ENCODE measurements around the gene ZNF775.
A peak's percentile ranks its signal among the peaks of the same experiment; 100 is the strongest.

ZNF775 gene

DNA sequence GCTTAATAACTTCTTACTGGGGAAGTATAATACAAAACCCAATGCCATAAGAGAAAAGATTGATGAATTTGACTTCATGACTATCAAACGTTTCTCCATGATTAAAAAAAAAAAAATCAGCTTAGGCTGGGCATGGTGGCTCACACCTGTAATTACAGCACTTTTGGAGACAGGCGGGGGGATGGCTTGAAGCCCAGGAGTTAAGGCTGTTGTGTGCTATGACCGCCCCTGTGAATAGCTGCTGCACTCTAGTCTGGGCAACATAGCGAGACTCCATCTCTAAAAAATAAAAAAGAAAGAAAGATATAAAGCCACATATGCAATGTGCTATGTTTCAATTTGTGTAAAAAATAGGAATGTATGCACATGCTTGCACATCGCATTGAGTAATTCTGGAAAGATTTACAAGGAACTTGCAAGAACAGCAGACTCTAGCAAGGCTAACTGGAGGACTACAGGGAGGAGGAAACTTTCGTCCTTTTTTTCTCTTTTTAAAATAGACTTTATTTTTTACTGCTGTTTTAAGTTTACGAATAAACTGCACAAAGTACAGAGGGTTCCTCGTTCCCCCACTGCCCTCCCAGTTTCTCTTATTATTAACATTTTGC is 27.4 kb upstream of the ZNF775 start:
- no peak for DNase-seq

DNA sequence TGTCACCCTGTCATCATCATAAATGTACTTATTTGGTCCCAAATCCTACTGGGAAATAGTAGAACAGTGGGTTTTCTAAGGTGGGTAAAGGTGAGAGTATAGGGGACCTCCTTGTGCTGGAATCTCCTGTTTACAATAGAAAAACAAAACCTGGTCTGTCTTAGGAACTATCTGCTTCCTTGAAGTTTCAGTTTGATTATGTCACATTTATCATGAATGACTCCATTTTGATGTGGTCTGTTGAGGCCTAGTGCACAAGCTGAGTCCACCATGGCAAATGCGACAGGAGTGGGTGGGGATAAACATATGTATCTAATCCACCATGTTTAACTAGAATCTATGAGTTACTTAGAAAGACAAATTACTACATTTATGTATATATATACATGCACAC is 23.5 kb upstream of the ZNF775 start:
- DNase-seq, result no peak

DNA sequence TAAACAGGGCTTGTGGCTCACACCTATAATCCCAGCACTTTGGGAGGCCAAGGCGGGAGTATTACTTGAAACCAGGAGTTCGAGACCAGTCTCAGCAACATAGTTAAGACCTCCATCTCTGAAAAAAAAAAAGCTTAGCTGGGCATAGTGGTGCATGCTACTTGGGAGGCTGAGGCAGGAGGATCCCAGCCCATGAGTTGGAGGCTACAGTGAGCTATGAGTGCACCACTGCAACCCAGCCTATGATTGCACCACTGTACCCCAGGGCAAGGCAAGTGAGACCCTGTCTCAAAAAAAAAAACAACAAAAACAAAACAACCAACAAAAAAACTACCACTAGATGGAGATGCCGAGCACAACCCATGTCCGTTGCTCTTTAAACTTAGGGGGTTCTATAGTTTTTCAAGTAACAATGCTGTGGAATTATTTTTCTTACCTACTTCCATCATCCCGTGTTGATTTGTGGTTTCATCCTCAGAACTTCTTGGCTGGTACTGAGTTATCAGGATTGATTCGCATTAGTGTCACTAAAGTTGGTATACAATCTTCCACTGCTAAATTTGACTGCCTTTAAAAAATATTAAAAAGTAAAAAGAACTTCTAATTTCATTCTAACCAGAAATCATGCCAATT is 22.7 kb upstream of the ZNF775 start:
- DNase-seq, result peak; percentile 2

DNA sequence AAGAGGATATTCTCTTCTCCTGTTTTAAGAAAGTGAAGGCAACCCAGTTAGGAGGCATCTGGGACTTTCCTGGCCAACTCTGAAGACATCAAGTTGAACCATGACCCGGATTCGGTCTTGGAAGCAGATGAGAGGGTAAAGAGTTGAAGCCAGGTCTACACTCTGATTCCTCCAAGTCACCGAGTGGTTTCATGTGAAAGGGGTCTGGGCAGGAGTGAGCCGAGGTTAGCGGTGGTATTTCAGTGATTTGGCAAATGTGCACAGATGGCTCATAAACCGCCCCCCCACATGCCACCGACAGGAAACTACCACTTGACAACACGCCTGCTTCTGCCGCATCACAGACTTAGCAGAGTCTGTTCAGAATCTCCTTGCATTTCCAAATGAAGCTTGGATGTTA is 21.9 kb upstream of the ZNF775 start:
- peak; percentile 93 for DNase-seq

DNA sequence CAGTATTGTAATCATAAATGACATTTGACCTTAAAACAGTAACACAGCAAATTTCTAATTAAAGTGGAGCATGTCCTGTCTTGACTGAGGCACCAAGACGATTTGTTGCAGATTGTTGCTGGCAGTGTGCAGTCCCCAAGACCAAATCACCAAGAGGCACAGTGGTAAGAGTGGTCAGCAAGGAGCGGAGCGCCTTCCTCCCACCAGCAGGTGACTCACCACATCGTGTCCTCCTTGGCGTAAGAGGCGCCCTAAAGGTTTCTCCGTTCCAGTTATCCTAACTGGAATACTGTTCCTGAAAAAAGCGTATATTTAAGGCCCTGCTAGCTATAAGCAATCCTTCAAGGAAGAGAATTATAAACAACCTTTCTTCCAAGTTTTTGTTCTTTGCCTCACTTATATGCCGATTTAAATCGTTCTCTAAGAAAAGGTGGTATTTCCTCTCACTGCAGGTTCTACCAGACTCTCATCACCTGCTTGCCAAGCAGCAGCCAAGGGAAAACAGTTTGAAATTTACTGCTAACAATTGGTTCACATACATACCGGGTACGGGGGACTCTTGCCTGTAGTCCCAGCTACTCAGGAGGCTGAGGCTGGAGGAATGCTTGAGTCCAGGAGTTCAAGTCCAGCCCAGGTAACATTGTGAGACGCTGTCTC is 21.2 kb upstream of the ZNF775 start:
- no peak for DNase-seq

DNA sequence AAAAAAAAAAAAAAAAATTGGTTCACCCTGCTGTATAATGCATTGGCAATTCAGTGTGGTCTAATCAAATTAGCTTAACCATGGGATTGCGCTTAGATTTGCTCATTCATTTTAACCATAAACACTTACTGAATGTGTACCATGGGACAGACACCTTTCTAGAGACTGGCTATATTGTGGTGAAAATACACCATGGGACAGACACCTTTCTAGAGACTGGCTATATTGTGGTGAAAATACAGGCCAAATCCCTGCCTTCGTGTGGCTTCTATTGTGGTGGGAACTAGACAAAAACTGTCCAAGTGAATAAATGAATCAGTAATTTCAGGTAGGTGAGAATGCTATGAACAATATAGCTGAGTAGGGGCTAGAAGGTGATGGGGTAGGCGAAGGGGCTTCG is 20.7 kb upstream of the ZNF775 start:
- no peak for DNase-seq

DNA sequence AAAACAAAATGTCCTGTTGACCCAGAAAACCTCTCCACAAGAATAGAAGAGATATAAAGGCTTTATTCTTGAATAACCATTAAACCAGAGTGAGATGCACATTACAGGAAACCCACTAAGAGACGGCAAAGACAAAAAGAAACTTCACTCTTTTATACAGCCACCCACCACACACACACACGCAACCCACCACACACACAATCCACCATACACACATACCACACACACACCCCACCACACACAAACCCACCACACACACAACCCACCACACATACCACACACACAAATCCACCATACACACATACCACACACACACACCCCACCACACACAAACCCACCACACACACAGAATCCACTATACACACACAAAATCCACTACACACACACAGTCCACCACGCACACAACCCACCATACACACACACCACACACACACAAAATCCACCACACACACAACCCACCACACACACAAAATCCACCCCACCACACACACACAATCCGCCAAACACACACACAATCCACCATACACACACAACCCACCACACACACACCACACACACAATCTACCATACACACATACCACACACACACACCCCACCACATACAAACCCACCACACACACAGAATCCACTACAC is 20.0 kb upstream of the ZNF775 start:
- DNase-seq, result no peak

DNA sequence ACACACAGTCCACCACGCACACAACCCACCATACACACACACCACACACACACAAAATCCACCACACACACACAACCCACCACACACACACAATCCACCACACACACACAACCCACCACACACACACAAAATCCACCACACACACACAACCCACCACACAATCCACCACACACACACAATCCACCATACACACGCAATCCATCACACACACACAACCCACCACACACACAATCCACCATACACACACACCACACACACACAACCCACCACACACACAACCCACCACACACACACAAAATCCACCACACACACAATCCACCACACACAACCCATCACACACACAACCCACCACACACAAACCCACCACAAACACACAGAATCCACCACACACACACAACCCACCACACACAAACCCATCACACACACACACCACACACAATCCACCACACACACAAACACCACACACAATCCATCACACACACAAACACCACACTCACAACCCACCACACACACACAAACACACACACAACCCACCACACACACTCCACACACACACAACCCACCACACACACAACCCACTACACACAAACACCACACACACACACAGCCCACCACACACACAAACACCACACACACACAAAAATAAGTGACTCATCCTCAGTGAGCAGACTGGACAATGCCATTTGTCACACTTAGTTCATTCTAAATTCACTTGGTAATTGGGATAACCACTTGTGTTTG is 19.3 kb upstream of the ZNF775 start:
- no peak for DNase-seq

DNA sequence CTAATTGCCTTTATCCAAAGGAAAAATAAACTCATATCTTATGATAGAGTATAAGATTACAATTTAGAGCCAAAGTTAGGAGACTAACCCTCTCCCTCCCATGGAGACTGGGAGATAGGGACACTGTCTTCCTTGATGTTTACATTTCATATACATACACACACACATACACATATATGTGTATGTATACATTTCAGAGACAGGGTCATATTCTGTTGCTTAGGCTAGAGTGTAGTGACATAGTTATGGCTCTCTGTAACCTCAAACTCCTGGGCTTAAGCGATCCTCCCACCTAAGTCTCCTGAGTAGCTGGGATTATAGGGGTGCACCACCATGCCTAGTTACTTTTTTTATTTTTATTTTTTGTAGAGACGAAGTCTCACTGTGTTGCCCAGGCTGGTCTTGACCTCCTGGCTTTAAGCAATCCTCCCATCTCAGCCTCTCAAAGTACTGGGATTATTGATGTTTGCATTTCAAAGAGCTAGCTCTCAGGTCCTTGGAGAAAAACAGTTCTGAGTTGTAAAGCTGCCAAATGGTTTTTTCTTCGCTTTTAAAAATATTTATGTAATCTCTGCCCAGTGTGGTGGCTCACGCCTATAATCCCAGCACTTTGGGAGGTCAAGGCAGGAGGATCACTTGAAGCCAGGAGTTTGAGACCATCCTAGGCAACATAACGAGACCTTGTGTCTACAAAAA is 18.6 kb upstream of the ZNF775 start:
- DNase-seq, result no peak

DNA sequence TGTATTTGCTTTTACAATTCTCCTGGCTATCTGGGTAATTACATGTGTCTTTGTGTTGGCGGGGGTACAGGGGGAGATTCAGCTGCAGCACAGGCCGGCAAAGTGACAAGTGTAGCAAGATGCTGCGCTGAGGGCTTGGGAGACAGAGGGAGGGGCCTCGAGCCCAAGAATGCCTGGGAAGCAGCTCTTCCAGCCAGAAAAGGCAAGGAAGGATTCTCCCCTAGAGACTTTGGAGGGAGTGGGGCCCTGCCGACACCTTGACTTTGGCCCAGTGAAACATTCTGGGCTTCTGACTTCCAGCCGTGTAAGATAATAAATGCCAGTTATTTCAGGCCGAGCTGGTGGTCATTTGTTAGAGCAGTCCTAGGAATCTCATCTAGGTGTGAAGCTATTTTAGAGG is 17.7 kb upstream of the ZNF775 start:
- no peak for DNase-seq

DNA sequence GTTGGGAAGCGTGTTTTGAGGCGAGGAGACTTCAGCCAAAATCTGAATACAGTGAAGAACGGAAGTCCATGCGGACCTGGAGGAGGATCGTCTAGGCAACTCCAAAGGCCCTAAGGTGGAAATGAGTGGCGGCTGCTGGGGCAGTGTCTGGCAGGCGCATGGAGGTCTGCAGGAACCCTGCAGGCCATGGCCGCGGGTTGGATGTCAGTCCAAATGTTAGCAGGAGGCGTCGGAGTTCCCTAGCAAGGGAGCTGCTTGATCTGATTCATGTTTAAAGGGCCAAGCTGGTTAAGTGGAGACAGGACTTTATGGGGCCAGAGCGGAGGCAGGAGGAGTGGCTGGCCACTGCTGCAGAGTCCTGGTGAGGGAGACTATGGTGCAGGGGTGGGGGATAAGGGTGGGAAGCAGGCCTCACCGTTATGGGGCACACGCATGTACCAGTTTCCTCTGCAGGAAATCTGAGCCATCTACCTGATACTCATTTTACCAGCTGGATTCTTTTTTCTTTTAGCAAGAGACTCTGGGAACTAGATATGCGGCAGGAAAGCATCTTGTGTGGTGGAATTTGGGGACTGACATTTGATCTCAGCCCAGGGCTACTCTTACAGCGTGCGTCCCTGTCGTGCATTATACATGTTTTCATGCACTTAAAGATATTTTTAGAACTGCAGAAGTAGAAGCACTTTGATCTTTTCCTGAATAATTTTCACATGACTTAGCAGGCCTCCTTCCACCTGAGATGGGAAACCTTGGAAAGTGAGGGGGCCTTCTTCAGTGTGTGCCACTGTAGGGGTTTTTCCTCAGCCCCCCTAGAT is 17.1 kb upstream of the ZNF775 start:
- no peak for DNase-seq

DNA sequence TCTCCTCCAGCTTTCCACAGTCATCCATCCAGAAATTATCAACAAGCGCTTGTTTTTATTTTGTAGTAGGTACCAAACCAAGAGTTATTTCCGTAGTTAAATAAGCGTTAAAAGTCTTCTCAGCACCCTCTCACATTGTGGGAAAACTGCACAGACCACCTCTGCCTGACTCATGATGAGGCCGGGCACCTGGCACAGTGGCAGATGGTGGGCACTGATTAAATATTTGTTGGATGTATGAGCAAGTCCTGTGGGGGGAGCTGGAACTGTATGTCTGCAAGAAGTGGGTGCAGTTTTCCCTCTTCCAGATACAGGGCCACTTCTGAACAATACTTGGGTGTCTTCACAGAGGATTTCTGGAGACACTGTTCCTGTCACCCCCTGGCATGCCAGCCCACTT is 15.8 kb upstream of the ZNF775 start:
- DNase-seq, result peak; percentile 18

DNA sequence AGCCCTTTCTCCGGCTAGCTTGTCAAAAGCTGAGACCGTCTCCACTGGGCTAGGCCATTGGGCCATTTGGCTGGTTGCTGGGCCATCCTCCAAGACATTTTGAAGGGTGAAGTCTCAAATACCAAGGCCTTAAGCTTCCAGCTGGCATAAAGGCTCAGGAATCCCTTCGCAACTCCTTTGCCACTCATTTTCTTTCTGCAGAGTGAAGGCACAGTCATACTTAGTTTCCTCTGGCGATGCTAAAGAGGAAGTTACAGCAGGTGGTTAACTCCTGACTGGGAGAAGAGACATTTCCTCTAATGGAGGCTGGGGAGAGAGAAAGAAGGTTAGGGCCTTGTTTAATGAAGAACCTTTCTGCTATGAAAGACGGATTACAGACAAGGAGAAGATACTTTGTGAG is 15.3 kb upstream of the ZNF775 start:
- DNase-seq, result no peak

DNA sequence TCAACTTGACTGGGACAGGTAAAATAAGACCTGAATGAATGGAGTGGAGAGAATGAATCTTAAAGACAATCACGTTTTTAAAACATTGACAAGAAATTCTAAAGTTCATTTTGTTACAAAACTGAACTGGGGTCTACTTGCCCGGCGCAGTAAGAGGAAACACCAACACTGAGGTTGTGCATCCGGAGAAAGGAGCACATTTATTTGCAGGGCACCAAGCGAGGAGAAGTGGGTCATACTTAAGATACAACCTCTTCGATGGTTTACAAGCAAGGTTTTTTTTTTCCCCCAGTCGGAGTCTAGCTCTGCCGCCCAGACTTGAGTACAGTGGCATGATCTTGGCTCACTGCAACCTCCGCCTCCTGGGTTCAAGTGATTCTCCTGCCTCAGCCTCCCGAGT is 13.9 kb upstream of the ZNF775 start:
- DNase-seq, result no peak

DNA sequence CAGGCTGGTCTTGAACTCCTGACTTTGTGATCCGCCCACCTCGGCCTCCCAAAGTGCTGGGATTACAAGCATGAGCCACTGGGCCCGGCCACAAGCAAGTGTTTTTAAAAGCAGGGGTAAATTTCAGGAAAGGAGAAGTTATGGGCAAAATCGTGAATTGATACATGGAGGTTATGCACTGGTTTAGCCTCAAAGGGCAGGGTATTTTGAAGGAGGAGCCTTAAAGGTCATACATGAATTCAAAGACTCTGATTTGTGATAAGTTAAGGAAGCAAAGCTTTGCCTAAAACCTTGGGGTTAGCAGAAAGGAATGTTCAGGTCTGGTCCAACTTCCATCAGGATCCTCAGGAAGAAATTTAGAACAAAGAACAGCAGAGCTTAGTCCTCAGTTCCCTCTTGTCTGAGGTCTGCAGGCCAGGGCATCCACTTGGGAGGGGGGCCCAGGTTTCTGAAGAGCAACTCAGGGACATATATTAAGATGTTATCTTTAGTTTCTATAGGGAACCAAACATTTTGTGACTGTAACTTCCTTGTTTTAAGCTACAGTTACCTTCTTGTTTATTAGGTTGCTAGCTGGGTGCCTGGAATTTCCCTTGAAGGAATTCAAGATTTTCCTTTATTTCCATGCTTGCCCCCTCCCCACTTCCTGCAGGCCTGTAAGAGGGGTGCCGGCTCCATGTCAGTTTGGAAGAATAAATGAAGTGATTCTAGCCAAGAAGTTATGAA is 13.3 kb upstream of the ZNF775 start:
- no peak for DNase-seq

DNA sequence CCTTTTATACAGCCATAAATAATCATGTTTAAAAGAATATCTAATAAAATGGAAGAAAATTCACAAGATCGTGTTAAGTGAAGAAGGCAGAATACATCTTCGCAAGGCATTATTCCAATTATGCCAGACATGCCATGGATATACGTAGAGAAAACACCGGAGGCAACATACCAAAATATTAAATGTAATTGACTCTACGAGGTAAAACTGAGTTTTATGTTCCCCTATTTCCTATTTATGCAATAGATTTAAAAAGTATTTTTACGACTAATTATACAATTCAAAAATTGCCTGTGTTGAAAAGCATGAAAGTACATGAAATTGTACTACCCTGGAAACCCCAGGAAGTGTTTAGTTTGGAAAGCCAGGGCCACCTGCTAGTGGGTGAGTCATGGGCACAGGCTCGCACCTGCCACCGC is 11.4 kb upstream of the ZNF775 start:
- no peak for DNase-seq

DNA sequence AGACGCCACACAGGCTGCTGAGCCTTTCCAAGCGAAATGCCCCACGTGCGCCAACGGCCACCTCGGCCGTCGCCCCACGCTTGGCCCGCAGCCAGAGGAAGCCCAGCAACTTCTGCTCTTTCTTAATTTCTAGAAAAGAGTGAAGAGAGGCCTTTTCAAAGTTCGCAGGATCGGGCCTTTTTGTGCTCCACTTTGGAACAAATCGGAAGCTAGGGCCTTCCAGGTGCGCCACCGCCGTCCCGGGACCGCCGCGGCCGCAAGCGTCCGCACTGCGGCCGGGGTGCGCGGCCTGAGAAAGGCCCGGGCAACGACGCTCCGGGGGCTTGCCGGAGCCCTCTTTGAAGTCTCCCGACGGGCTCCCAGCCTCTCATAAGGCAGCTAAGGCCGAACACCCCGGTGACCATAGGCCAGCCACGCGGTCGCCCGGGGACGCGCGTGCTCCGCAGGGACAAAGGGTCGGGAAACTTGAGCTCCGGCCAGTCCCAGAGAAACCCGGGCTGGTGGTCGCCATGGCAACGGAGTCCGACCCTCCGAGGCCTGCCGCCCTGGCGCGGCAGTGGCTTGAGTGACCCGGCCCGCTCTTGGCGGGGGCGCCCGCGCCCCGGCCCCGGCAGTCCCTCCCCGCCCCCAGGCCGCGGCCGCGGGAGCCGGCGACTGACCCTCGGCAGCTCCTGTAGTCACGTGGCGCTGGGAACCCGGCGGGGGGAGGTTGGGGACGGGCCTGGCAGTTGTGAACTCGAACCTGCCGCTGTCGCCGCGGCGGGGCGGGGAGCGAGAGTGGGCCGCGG is 10.8 kb upstream of the ZNF775 start, which contains the start of gene REPIN1:
TSS of gene REPIN1 (plus strand) at position 727 of the 788 bp plus-strand sequence. CDS start 890 bp downstream, outside the sequence.
- DNase-seq, result peak; percentile 56

DNA sequence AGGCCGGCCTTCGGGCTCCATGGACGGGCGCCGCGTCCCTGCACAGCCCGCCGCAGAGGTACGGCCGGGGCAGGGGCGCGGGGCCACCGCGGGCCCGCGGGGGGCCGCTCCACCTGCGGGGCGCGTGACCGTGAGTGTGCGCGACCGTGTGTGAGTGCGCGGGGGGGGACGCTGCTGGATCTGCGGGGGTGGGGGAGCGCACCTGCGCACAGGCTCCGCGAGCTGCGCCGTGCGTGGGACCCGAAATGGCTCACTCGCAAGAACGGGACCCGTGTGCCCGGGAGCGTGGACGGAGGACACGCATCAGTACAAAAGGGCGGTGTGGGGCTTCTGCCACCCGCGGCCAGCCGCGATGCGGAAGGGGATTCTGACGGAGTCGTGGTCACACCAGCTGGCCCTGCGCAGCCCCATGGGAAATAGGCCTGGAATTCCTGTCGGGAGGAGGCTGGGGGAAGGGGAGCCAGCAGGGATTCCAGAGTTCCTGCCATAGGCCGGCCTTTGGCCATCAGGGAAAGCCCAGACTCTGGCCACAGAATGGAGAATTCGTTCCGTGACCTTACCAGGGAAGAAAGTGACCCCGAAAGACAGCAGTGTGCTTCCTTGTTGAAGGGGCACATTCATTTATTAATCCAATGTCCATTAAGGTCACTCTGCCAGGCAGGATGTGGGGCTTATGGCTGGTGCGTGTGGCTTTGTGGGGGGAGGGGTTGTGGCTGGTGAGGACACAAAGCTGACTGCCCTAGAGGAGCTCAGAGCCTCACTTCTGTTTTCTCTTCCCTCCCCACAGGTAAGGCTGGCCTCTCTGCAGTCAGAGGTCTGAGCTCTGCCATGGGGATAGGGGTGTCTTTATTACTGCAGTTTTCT is 10.0 kb upstream of the ZNF775 start:
- DNase-seq, result peak; percentile 12
